GM04504 (cell line): ENCODE results near the gene ACP3.
A peak's percentile ranks its signal among the peaks of the same experiment; 100 is the strongest.

Experiments
- DNase-seq: peaks from one replicate; pipeline ENCODE4 v3.0.0-alpha.2; 2012; ENCODE audit warnings: low read depth

Gene ACP3

GRCh38 chr3:132318451-132318850 lies 1.2 kb downstream of the ACP3 start:
- no peak for DNase-seq

GRCh38 chr3:132321304-132321703 lies 4.1 kb downstream of the ACP3 start:
- DNase-seq = no peak

GRCh38 chr3:132325103-132325606 lies 7.9 kb downstream of the ACP3 start:
- DNase-seq = no peak

- DNase-seq = no peak
These were observed 8.4 kb downstream of the ACP3 start for GRCh38 chr3:132325634-132326033.

- DNase-seq = no peak
These were observed 9.0 kb downstream of the ACP3 start for GRCh38 chr3:132326251-132326650.

GRCh38 chr3:132332082-132332481 lies 14.9 kb downstream of the ACP3 start:
- no peak for DNase-seq

- no peak for DNase-seq
These were observed 15.3 kb downstream of the ACP3 start for GRCh38 chr3:132332508-132332907.

GRCh38 chr3:132341746-132342145 lies 24.5 kb downstream of the ACP3 start:
- no peak for DNase-seq

GRCh38 chr3:132342183-132342582 lies 25.0 kb downstream of the ACP3 start:
- no peak for DNase-seq

- DNase-seq = no peak
These were observed 25.4 kb downstream of the ACP3 start for GRCh38 chr3:132342610-132343009.

- peak; percentile 13 for DNase-seq
These were observed 25.9 kb downstream of the ACP3 start for GRCh38 chr3:132343018-132343612.

GRCh38 chr3:132344666-132345280 lies 27.6 kb downstream of the ACP3 start:
- DNase-seq = no peak

GRCh38 chr3:132346841-132347736 lies 29.9 kb downstream of the ACP3 start:
- DNase-seq = peak; percentile 17

GRCh38 chr3:132347811-132348210 lies 30.6 kb downstream of the ACP3 start:
- DNase-seq = no peak

GRCh38 chr3:132348531-132348930 lies 31.3 kb downstream of the ACP3 start:
- no peak for DNase-seq

GRCh38 chr3:132350814-132351213 lies 33.6 kb downstream of the ACP3 start:
- DNase-seq = no peak

- DNase-seq = no peak
These were observed 34.1 kb downstream of the ACP3 start for GRCh38 chr3:132351222-132351806.

GRCh38 chr3:132352556-132353143 lies 35.4 kb downstream of the ACP3 start:
- DNase-seq = peak; percentile 32

- DNase-seq = no peak
These were observed 37.9 kb downstream of the ACP3 start for GRCh38 chr3:132354916-132355702.

GRCh38 chr3:132356568-132356967 lies 39.4 kb downstream of the ACP3 start:
- DNase-seq = no peak

- no peak for DNase-seq
These were observed 43.5 kb downstream of the ACP3 start for GRCh38 chr3:132360717-132361116.
